HG03469 (cell line): ENCODE results near the gene LRRC27.

Source experiments
- ATAC-seq: cut with Tn5 transposase; IDR thresholded peaks from one replicate; pipeline ENCODE4 v1.9.1; 2021; ENCODE audit warnings: mild to moderate bottlenecking, moderate library complexity, moderate number of reproducible peaks; ENCODE audit not compliant: unreplicated experiment

LRRC27 gene

GRCh38 chr10:132420981-132421846 lies 89.2 kb downstream of the LRRC27 start:
- no peak for ATAC-seq

DNA sequence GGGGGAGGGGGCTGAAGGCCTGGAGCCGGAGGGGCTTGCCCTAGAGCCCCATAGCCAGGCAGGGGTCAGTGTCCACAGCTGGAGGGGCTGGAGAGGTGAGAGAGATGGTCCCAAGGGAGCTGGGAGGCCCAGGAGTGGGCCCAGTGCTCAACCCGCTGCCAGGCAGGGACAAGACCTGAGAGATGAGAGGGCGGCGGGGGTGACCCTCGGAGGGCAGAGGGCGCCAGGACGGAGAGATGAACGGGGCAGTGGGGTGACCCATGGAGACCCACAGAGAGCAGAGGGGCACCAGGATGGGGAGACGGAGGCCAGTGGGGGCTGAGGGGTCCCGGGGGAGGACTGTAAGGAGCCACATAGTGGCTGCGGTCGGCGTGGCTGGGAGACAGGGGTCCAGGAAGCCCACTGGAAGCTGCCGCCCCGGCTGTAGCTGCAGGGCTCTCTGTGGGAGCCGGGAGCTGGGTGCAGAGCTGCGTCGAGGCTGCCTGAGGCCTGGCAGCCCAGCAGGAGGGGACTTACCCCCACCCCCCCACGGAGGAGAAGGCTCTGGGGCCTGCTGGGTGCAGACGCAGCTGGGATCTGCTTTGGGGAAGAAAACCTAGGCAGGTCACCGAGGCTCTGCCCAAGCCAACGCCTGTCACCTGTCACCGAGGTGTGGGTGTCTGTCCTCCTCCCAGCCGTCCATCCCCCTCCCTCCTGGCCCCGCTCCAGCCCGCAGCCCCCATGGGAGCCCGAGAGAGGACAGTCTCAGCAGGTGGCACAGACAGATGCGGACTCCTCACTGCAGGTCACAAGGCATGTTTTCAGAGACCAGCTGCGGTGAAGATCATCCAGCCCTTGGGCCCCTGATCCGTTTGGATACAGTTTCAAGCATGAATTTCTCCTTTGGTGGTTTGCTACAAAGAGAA lies 90.1 kb downstream of the LRRC27 start:
- no peak for ATAC-seq

- no peak for ATAC-seq
Measured at GRCh38 chr10:132422903-132423825, 91.2 kb downstream of the LRRC27 start.

GRCh38 chr10:132423966-132424861 lies 92.2 kb downstream of the LRRC27 start:
- no peak for ATAC-seq

DNA sequence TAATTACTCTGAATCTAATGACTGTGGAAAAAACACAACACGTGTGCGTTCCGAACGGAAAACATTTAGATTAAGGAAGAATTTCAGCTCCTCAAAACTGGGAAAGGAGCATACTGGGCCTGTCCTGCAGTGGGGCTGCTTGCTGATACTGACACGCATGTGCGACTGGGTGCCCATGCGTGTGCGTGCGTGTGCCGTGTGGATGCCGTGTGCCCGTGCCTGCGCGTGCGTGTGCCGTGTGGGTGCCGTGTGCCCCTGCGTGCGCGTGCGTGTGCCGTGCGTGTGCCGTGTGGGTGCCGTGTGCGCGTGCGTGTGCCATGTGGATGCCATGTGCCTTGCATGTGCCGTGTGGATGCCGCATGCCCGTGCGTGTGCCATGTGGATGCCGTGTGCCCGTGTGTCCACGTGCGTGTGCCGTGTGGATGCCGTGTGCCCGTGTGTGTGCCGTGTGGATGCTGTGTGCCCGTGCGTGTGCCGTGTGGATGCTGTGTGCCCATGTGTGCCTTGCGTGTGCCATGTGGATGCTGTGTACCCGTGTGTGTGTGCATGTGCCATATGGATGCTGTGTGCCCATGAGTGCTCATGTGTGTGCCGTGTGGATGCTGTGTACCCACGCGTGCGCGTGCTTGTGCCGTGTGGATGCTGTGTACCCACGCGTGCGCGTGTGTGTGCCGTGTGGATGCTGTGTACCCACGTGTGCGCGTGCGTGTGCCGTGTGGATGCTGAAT lies 93.2 kb downstream of the LRRC27 start:
- ATAC-seq: no peak

DNA sequence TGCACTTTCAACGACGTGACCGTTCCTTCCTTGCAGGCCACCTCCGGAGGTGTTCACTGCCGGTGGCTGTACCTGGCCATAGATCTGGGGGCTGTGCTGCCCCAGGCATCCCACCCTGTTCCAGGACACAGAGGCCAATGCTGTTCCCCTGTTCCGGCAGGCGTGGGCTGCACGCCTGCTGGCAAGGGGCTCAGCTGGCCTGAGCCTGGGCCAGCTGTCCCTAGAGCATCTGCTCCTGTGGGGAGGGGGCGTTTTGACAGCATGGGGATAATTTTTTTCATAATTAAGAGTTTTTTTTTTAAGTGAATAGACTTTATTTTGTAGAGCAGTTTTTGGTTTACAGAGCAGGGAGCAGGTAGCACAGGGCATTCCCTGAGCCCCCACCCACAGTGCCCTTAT lies 93.8 kb downstream of the LRRC27 start:
- ATAC-seq: no peak

GRCh38 chr10:132427006-132427771 lies 95.2 kb downstream of the LRRC27 start:
- no peak for ATAC-seq

DNA sequence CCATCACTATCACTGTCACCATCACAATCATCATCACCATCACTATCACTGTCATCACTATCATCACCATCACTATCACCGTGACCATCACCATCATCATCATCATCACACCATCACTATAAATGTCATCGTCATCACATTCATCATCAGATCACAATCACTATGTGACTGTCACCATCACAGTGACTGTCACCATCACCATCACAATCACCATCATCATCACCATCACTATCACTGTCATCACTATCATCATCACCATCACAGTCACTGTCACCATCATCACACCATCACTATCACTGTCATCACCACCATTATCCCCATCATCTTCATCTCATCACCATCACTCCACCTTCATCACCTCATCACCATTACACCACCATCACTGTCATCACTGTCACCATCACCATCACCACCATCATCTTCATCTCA lies 96.0 kb downstream of the LRRC27 start:
- ATAC-seq: no peak

GRCh38 chr10:132428486-132428995 lies 96.5 kb downstream of the LRRC27 start:
- ATAC-seq: no peak
